Body of pancreas (tissue), 4 donors: Measurements from ENCODE around the gene SLC4A9.

Source experiments
- POLR2A ChIP-seq, 3 donors: fragments of 450-650 bp; IDR thresholded peaks; one replicate each; pipeline ENCODE4 v1.6.1; 2016; ENCODE audit warnings: antibody characterized with exemption in 3 of 3, mild to moderate bottlenecking in 2 of 3
- TF ChIP-seq, protein P1 (sequence below), 7 experiments: fragments of 450-650 bp in 4 of 7; fragments of 200-600 bp in 3 of 7; sonication (generic) in 3 of 7; IDR thresholded peaks; one replicate each; pipeline ENCODE4 v1.5.1; 2016 to 2019; ENCODE audit warnings: antibody characterized with exemption in 7 of 7

DNA sequence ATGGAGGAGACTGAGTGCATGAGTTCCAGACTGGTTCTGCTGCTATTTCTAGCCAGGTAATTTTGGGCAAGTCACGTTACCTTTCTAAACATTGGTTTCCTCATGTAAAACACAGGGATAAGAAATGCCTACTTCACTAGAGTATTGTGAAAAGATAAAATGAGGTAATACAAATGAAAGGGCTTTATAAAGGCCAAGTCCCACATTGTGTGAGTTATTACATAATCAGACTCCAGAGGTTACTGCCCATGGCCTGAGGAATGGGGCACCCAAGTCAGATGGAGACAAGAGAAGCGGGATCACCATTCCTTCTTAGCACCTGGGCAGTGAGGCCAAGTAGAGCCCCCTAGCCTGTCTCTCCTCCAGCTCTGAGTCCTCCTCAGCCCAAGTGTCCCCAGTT, 21.1 kb upstream of the SLC4A9 start:
- TF ChIP-seq, protein P1, sequence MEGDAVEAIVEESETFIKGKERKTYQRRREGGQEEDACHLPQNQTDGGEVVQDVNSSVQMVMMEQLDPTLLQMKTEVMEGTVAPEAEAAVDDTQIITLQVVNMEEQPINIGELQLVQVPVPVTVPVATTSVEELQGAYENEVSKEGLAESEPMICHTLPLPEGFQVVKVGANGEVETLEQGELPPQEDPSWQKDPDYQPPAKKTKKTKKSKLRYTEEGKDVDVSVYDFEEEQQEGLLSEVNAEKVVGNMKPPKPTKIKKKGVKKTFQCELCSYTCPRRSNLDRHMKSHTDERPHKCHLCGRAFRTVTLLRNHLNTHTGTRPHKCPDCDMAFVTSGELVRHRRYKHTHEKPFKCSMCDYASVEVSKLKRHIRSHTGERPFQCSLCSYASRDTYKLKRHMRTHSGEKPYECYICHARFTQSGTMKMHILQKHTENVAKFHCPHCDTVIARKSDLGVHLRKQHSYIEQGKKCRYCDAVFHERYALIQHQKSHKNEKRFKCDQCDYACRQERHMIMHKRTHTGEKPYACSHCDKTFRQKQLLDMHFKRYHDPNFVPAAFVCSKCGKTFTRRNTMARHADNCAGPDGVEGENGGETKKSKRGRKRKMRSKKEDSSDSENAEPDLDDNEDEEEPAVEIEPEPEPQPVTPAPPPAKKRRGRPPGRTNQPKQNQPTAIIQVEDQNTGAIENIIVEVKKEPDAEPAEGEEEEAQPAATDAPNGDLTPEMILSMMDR (IDR thresholded peaks at IDR 0.05): no peak
- TF ChIP-seq POLR2A (IDR thresholded peaks at IDR 0.05): no peak
